ENCODE results near the gene DYNC1LI1. TPM values are rescaled to one million over a fixed set of nuclear protein-coding genes. Genes with fewer than 3 reads are reported as not detected.

The DYNC1LI1 gene
- total RNA-seq, 1 donor from 2014 or later, result 69.2 TPM

DNA sequence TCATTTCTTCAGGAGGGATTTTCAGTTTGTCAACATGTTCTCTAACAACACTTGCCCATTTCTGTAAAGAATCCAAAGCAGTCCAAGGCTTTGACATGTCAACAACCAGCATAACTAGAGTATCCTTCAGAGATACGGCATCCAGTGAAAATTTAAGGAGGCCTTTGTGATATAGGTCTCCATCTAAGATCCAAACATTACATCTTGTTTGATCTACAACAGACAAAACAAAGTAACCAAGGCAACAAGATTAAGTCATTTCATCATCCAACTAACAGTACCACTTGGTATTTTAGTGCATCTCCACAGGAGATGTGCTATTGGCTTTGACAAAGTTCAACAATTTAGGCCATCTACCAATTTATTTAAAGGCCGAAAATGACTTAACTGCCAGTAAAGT, 25.8 kb downstream of the DYNC1LI1 start:
- Mint-ChIP-seq H3K4me1 (ENCODE audit: low read depth) (peaks cover 20% of the 10 kb centered on the region), H3K27me3 (ENCODE audit: low read depth) (no peaks in the 10 kb centered on the region), H3K9me3 (ENCODE audit: low read depth) (no peaks in the 10 kb centered on the region), H3K27ac (ENCODE audit: unreplicated experiment) (peak overlapping the region; percentile 66), H3K4me3 (ENCODE audit: unreplicated experiment) (no peak overlapping the region), H3K36me3 (ENCODE audit: low read depth) (peaks cover 11% of the 10 kb centered on the region)
- no peak for DNase-seq (ENCODE audit: low spot score)
- TF ChIP-seq, protein P1, sequence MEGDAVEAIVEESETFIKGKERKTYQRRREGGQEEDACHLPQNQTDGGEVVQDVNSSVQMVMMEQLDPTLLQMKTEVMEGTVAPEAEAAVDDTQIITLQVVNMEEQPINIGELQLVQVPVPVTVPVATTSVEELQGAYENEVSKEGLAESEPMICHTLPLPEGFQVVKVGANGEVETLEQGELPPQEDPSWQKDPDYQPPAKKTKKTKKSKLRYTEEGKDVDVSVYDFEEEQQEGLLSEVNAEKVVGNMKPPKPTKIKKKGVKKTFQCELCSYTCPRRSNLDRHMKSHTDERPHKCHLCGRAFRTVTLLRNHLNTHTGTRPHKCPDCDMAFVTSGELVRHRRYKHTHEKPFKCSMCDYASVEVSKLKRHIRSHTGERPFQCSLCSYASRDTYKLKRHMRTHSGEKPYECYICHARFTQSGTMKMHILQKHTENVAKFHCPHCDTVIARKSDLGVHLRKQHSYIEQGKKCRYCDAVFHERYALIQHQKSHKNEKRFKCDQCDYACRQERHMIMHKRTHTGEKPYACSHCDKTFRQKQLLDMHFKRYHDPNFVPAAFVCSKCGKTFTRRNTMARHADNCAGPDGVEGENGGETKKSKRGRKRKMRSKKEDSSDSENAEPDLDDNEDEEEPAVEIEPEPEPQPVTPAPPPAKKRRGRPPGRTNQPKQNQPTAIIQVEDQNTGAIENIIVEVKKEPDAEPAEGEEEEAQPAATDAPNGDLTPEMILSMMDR (IDR thresholded peaks at IDR 0.05), result no peak

DNA sequence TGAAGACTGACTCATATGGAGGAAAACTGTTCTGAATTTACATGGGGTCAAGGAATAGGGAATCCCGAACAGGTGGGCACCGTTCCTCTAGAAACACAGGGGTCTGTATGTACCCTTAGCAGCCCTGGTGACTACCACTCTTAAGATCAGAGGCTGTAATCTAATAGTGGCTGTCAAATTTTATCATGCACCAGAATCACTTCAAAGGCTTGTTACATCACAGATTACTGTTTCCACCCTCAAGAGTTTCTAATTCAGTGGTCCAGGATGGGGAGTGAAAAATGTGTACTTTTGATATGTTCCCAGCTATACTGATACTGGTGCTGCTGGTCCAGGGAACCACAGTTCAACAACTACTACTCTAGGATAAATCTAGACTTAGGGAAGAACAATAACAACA, 27.9 kb downstream of the DYNC1LI1 start:
- Mint-ChIP-seq H3K4me1 (ENCODE audit: low read depth) (peaks cover 14% of the 10 kb centered on the region), H3K9me3 (ENCODE audit: low read depth) (no peaks in the 10 kb centered on the region), H3K4me3 (ENCODE audit: unreplicated experiment) (no peak overlapping the region), H3K36me3 (ENCODE audit: low read depth) (peaks cover 18% of the 10 kb centered on the region), H3K27ac (ENCODE audit: unreplicated experiment) (no peak overlapping the region), H3K27me3 (ENCODE audit: low read depth) (no peaks in the 10 kb centered on the region)
- no peak for DNase-seq (ENCODE audit: low spot score)
- TF ChIP-seq, protein P1 (IDR thresholded peaks at IDR 0.05), result no peak

DNA sequence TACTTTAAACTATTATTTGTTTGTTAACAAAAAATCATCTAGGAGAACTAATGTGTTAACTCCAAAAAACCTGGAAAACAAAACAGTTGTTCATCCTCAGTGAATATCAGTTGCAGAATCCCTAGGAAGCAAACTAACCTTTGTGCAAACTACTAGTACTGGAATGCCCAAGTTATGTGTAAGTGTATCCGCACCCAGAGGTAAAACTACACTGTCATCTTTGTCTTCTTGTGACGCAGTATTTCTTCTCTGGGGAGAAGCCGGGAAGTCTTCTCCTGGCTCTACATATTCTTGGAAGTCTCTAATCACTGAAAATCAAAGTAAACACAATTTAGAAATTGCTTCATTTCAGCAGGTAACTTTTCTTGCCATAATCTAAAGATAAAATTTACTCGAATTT, 29.8 kb downstream of the DYNC1LI1 start:
- Mint-ChIP-seq H3K9me3 (ENCODE audit: low read depth) (no peaks in the 10 kb centered on the region), H3K4me1 (ENCODE audit: low read depth) (peaks cover 8% of the 10 kb centered on the region), H3K36me3 (ENCODE audit: low read depth) (peaks cover 20% of the 10 kb centered on the region), H3K27ac (ENCODE audit: unreplicated experiment) (no peak overlapping the region), H3K4me3 (ENCODE audit: unreplicated experiment) (no peak overlapping the region), H3K27me3 (ENCODE audit: low read depth) (no peaks in the 10 kb centered on the region)
- TF ChIP-seq, protein P1 (IDR thresholded peaks at IDR 0.05), result no peak
- DNase-seq (ENCODE audit: low spot score), result no peak

DNA sequence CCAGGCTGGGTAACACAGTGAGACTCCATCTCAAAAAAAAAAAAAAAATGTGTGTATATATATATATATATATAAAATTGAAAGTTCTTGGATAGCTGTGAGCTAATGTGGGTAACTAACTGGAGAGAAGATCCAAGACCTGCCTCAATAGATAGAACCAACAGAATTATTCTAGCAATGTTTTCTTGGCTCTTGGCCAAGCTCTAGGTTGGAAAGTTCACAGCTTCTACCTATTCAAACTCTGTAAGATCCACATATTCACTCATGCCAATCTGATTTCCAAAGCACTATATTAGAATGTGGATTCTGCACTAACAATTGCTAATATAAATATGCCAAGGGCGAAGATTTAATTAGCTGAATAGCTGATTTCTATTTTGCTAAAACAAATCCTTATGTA, 38.2 kb downstream of the DYNC1LI1 start:
- no peak overlapping the region for H3K27ac Mint-ChIP-seq (ENCODE audit: unreplicated experiment)
- H3K4me1 Mint-ChIP-seq (ENCODE audit: low read depth), result peaks cover 23% of the 10 kb centered on the region
- DNase-seq (ENCODE audit: low spot score), result no peak
- no peaks in the 10 kb centered on the region for H3K9me3 Mint-ChIP-seq (ENCODE audit: low read depth)
- TF ChIP-seq, protein P1 (IDR thresholded peaks at IDR 0.05), result no peak
- H3K4me3 Mint-ChIP-seq (ENCODE audit: unreplicated experiment), result no peak overlapping the region
- peaks cover 34% of the 10 kb centered on the region for H3K36me3 Mint-ChIP-seq (ENCODE audit: low read depth)
- H3K27me3 Mint-ChIP-seq (ENCODE audit: low read depth), result no peaks in the 10 kb centered on the region

DNA sequence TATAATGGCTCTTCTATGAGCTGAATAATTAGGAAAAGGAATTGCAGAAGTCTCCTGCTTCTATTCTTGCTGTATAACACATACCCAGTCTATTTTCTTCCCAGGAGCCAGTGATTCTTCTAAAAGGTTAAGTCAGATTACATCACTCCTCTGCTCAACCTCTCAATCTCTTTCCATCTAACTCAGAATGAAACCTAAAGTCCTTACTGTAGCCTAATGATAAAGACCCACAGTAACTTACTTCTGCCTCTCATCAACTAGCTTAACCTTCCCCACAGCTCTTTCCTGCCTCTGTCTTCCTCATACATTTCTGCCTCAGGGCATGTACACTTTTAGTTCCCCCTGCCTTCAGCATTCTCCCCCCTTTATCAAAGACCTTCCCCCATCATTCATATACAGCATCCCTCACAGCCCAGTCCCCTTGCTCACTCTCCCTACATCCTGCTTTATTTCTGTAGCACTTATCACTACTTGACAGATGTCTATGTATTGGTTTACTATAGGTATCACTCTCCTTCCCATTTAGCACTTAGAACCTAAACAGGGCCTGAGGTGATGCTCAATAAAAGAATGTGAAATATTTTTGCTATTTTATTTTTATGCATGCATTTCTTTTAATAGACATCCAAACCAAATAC, 39.5 kb downstream of the DYNC1LI1 start:
- Mint-ChIP-seq H3K4me3 (ENCODE audit: unreplicated experiment) (no peak overlapping the region), H3K27ac (ENCODE audit: unreplicated experiment) (peak overlapping the region; percentile 65), H3K36me3 (ENCODE audit: low read depth) (peaks cover 36% of the 10 kb centered on the region), H3K4me1 (ENCODE audit: low read depth) (peaks cover 20% of the 10 kb centered on the region), H3K27me3 (ENCODE audit: low read depth) (no peaks in the 10 kb centered on the region), H3K9me3 (ENCODE audit: low read depth) (no peaks in the 10 kb centered on the region)
- DNase-seq (ENCODE audit: low spot score), result no peak
- TF ChIP-seq, protein P1 (IDR thresholded peaks at IDR 0.05), result no peak

Measured in chondrocyte (in vitro differentiated cells).